GM12874 (cell line): ENCODE data around the gene ZNF143.

Experiments
- CTCF ChIP-seq: IDR thresholded peaks from 2 replicates; pipeline ENCODE4 v1.5.1; 2011; ENCODE audit warnings: low read depth, mild to moderate bottlenecking, control low read depth, low read length, moderate library complexity; ENCODE audit not compliant: insufficient read depth

Gene ZNF143

DNA sequence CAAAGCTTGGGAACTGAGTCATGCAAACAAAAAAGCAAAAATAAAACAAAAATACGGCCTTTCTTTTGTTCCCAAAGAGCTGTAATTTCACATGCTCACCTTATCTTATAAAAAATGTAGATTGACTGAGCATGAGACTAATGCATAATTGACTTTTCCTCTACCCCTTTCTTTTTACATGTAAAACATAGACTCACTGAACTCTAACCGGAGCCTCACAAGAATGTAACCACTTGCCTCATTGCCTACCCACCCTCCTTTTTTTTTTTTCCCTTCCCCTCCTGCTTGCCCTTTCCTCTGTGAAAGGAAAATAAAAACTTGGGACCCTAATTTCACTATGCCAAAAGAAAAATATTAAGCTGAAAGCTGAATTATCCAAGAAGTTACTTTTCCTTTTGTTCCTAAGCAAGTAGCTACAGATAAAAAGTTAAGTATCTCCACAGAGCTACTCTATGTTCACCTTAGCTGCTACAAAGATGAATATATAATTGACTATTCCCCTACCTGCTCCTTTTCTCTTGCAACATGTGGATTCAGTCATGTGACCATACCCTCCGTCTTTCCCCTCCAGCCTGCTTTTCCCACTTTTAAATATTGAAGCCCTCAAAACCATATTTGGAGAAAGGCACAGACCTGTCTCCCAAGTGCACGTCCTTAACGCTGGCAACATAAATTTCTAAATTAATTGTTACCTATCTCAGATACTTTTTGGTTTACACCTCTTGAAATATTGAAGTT, 73.1 kb downstream of the ZNF143 start:
- TF ChIP-seq CTCF: no peak

GRCh38 chr11:9535189-9535781, 74.5 kb downstream of the ZNF143 start:
- TF ChIP-seq CTCF: peak; percentile 93

- no peak for TF ChIP-seq CTCF
These were observed 77.7 kb downstream of the ZNF143 start for GRCh38 chr11:9538548-9538947.

GRCh38 chr11:9550191-9550628, 89.4 kb downstream of the ZNF143 start:
- no peak for TF ChIP-seq CTCF

GRCh38 chr11:9561279-9561982, 100.6 kb downstream of the ZNF143 start:
- TF ChIP-seq CTCF: no peak

- no peak for TF ChIP-seq CTCF
These were observed 101.9 kb downstream of the ZNF143 start for GRCh38 chr11:9562716-9563115.

- TF ChIP-seq CTCF: no peak
These were observed 102.5 kb downstream of the ZNF143 start for GRCh38 chr11:9563196-9563730.
